ENCODE data around the gene ZFP36L1.

ZFP36L1 gene

DNA sequence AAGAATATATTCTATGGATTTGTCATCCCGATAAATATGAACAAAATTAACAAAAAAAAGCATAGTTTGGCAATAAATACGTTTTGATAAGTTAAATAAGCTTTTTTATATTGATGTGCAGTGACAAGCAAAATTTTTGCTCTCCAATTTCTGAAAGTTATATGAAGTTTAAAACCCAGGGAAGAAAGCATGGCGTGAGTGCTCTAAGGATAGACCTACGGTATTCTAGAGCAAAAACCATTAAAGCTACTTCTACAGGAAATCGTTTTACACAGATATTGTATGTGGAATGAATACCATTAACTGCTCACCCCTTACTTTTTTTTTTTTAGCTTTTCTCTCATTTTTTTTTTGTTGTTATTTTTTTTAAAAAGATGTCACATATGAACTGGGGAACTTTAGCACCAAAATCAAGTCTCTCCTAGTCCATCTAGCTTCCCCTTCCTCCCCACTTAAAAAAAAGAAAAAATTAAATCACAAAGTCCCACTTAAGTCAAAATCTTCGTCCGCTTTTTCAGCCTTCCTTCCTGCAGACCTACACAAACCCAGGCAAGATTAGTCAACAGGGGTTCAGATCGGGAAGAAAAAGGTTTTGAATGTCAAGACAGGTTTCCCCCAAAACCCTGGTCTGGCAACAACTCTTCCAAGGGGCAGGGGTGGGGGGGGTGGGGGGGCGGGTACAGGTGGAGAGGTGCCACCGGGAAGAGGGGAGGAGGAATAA is 4.4 kb downstream of the ZFP36L1 start:
- Histone ChIP-seq H3K9me3 (ENCODE audit: control insufficient read depth, low read length) (no peaks in the 10 kb centered on the region), H3K27ac (ENCODE audit: low read depth, low read length, severe bottlenecking) (no peak overlapping the region), H3K4me1 (ENCODE audit: control insufficient read depth, insufficient read depth, low read length, poor library complexity, severe bottlenecking) (peaks cover 30% of the 10 kb centered on the region), H3K36me3 (ENCODE audit: control insufficient read depth, insufficient read depth, low read length) (peaks cover 50% of the 10 kb centered on the region), H3K4me3 (ENCODE audit: extremely low read depth, insufficient read depth, low read length, poor library complexity, severe bottlenecking) (peak overlapping the region; percentile 99)
- WGBS, 2 experiments (ENCODE audit: insufficient coverage in 2 of 2): 85 to 88% methylated on average over 5 of the region's 10 CpGs

DNA sequence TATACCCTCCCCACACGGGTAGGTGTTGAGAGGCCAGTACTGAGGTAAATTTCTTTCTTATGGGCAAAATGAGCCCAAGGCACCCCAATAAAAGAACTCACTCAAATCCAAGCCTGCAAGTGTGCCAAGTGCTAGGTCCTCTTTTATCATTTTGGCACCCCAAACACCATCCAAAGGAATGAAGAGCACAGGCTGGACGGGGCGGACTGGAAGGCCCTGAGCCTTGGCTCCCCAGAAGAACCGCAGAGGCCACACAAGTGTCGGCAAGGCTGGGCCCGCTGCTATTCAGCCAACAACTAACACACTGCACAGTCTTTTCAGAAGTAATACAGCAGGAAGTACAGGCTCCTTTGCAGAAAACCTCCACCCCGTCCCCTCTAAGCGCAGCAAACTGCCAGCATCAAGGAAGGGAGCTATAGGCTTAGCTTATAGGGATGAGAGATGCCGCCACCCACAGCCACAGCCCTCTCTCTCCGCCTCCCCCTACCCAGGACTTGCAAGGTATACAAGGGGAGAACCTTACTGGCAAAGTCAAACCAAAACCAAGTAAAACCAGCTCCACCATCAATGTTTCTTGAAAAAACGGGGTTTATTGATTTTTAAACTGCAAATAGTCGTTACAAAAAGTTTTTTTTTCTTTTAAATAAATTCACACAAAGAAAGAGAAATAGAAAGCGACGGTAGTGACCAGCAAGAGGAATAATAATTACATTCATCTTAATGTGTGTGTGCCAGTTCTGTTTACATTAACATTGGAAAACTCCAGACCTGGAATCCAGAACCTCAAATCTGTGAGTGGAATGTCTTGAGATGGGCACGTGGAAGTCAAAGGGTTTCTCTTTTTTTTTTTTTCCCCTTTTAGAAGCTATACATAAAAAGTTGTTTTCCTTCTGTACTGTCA is 5.5 kb downstream of the ZFP36L1 start:
- peaks cover 30% of the 10 kb centered on the region for H3K4me1 ChIP-seq (ENCODE audit: control insufficient read depth, insufficient read depth, low read length, poor library complexity, severe bottlenecking)
- 78 to 98% methylated on average over 4 to 6 of the region's 15 CpGs for WGBS, 2 experiments (ENCODE audit: insufficient coverage in 2 of 2)
- H3K9me3 ChIP-seq (ENCODE audit: control insufficient read depth, low read length): no peaks in the 10 kb centered on the region
- H3K36me3 ChIP-seq (ENCODE audit: control insufficient read depth, insufficient read depth, low read length): peaks cover 50% of the 10 kb centered on the region
- H3K27ac ChIP-seq (ENCODE audit: low read depth, low read length, severe bottlenecking): peak overlapping the region; percentile 46
- no peak overlapping the region for H3K4me3 ChIP-seq (ENCODE audit: extremely low read depth, insufficient read depth, low read length, poor library complexity, severe bottlenecking)

DNA sequence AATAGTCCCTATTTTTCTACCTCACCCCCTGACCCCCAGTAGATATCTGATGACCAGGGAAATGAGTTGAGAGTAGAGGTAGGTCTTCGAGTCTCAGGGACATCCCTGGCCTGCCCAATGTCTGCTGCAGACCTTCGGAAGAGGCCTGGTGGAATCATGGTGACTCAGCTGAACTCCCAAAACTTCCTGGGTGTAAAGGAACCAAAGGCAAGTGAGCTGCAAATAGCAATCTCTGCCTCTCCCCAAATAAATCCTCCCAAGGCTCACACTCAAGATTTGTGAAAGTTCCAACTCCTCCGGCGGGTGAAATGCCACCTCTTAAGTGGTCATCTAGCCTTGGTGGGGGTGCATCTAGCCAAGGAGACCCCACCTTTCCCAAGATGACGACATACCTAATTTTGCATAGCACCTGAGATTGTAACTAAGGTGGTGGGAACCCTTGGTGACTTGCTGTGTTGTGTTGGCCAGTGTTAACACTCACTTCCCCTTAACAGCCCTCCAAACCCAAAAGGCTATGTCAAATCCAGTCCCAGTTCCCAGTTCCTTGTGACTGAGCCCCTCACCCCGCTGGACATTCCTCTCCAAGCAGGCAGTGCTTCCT is 6.3 kb downstream of the ZFP36L1 start:
- 81 to 83% methylated on average over 2 to 4 of the region's 6 CpGs for WGBS, 2 experiments (ENCODE audit: insufficient coverage in 2 of 2)
- H3K27ac ChIP-seq (ENCODE audit: low read depth, low read length, severe bottlenecking): peak overlapping the region; percentile 46
- peaks cover 48% of the 10 kb centered on the region for H3K36me3 ChIP-seq (ENCODE audit: control insufficient read depth, insufficient read depth, low read length)
- peaks cover 31% of the 10 kb centered on the region for H3K4me1 ChIP-seq (ENCODE audit: control insufficient read depth, insufficient read depth, low read length, poor library complexity, severe bottlenecking)
- H3K9me3 ChIP-seq (ENCODE audit: control insufficient read depth, low read length): no peaks in the 10 kb centered on the region
- no peak overlapping the region for H3K4me3 ChIP-seq (ENCODE audit: extremely low read depth, insufficient read depth, low read length, poor library complexity, severe bottlenecking)

DNA sequence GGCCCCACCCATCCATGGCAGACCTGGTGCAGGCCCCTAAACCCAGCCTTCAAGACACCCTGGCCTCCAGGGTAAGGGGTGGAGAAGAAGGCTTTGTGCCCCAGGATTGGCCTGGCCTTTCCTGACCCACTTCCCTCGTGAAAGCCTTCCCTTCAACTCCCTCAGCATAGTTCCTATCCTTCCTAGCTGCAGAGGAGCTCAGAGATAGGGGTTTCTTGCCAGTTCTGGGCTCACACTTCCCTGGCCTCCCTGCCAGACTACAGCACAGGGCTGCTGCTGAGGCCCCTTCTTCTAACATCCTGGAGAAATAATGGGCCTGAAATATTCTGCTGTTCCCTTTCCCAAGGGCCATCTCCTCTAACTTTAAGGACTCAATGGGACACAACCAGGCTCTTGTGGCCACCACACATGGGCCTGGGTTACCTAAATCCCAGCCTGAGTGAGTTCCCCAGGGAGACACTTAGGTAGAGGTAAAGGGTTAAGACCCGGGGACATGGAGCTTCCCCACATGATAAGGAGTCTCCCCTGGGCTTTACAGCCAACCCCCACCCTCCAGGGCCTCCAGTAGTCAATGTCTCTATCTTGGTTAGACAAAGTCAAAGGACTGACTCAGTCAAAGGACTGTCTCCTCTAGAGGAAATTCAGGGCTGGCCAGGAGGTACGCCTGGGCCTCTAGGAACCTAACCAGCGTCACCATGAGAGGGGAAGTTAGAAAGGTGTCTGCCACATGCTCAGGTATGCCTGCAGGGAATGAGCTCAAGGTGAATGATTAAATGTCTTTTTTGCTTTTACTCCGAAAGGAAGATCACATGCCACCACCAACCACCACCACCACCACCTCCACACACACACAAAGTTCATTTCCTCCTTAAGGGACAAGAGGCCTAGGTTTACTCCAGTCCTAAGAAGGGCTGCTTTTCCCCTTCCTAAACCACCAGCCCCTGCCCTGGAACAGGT is 7.1 kb downstream of the ZFP36L1 start:
- WGBS, 2 experiments (ENCODE audit: insufficient coverage in 2 of 2): 89 to 100% methylated on average over 3 to 4 of the region's 5 CpGs
- H3K36me3 ChIP-seq (ENCODE audit: control insufficient read depth, insufficient read depth, low read length): peaks cover 40% of the 10 kb centered on the region
- H3K4me1 ChIP-seq (ENCODE audit: control insufficient read depth, insufficient read depth, low read length, poor library complexity, severe bottlenecking): peaks cover 39% of the 10 kb centered on the region
- no peaks in the 10 kb centered on the region for H3K9me3 ChIP-seq (ENCODE audit: control insufficient read depth, low read length)
- peak overlapping the region; percentile 46 for H3K27ac ChIP-seq (ENCODE audit: low read depth, low read length, severe bottlenecking)
- H3K4me3 ChIP-seq (ENCODE audit: extremely low read depth, insufficient read depth, low read length, poor library complexity, severe bottlenecking): no peak overlapping the region

DNA sequence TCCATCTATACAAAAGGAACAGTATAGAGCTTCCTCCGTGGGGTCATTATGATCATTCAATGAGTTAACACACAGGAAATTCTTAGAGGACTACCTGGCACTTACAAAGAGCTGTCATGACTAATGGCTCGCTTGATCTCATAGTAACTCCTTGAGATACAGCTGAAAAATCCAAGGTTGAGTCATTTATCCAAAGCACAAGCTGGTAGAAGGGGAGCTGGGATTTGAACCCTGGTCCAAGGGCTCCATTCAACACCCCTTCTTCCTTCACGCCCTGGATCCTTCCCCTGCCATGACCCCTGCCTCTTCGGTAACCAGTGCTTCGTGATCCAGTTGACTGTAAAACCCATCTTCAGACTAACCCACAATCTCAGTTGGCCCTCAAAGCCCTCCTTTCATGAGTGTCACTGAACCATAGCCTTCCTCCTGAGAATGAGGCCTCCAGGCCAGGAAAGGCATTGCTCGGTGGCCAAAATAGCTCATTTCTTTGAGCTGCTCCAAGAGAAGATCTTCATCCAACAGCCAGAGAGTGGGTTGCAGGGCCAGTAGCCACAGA is 7.8 kb downstream of the ZFP36L1 start:
- no peaks in the 10 kb centered on the region for H3K9me3 ChIP-seq (ENCODE audit: control insufficient read depth, low read length)
- H3K4me1 ChIP-seq (ENCODE audit: control insufficient read depth, insufficient read depth, low read length, poor library complexity, severe bottlenecking): peaks cover 45% of the 10 kb centered on the region
- H3K36me3 ChIP-seq (ENCODE audit: control insufficient read depth, insufficient read depth, low read length): peaks cover 32% of the 10 kb centered on the region
- WGBS, 2 experiments (ENCODE audit: insufficient coverage in 2 of 2): 97 to 98% methylated on average over 4 to 6 of the region's 6 CpGs
- no peak overlapping the region for H3K4me3 ChIP-seq (ENCODE audit: extremely low read depth, insufficient read depth, low read length, poor library complexity, severe bottlenecking)
- no peak overlapping the region for H3K27ac ChIP-seq (ENCODE audit: low read depth, low read length, severe bottlenecking)

DNA sequence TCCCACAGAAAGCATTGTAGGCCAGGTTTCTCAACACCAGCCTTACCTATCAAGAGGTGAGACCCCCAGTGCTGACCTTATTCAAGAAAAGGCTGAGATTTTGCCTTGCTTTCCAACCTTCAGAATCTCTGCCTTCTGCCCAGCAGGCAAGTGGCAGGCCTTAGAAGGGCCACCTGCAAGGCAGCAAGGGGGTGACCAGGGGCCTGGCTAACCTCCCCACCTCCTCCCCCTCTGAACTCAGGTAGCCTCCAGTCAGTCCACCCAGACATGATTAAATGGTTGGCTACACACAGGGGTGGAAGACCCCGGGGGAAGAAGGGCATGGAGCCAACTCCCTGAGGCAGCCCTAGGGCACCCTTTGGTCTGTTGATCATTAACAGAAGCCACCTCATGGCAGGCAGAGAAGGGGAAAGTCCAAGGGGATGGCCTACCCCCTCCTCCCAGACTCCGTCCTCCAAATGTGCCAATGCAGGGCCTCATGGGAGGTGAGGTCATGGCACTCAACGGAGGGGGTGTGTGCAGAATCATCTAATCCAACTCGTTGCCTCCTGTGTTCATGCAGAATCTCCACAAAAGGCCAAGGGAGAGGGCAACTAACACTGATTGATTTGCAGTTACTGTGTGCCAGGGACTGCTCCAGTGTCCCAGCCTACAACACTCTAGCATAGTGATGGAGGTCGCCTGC is 8.5 kb downstream of the ZFP36L1 start:
- H3K9me3 ChIP-seq (ENCODE audit: control insufficient read depth, low read length): no peaks in the 10 kb centered on the region
- peaks cover 45% of the 10 kb centered on the region for H3K4me1 ChIP-seq (ENCODE audit: control insufficient read depth, insufficient read depth, low read length, poor library complexity, severe bottlenecking)
- H3K36me3 ChIP-seq (ENCODE audit: control insufficient read depth, insufficient read depth, low read length): peaks cover 25% of the 10 kb centered on the region
- WGBS, 2 experiments (ENCODE audit: insufficient coverage in 2 of 2): 89 to 100% methylated on average over 4 to 5 of the region's 5 CpGs
- no peak overlapping the region for H3K4me3 ChIP-seq (ENCODE audit: extremely low read depth, insufficient read depth, low read length, poor library complexity, severe bottlenecking)
- H3K27ac ChIP-seq (ENCODE audit: low read depth, low read length, severe bottlenecking): no peak overlapping the region

DNA sequence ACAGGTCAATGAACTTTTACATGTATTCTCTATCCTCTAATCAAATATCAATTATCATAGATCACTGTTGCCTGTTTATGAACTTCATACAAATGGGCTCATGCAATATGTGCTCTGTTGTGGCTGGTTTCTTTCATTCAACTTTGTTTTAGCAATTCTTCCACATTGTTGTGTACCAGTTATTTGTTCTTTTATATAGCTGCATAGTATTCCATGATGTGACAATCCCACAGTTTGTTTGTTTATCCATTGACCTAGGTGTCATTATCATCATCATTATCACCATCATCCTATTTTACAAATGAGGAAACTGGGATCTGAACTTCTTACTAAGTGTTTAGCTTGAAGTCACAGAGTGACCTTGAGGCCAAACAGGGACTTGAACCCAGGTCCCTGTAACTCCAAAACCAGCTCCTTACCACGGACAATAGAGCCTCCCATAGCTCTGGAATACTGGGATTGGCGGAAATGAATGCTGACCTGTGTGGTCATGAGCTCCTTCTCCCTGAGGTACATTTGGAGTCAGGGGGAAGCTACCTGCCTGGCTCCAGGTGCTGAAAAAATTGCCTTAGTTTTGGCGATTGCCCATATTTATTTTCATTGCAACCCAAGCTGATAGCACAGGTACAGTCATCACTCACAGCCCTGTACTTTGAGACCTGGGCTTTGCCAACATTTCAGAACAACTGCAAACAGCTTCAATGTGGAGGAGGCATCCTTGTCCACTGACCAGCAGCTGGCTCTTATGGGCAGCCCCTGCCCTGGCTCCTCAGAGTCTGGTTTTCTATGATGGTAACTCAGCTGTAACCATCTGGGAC is 9.2 kb downstream of the ZFP36L1 start:
- H3K4me3 ChIP-seq (ENCODE audit: extremely low read depth, insufficient read depth, low read length, poor library complexity, severe bottlenecking): no peak overlapping the region
- WGBS, 2 experiments (ENCODE audit: insufficient coverage in 2 of 2): 95 to 97% methylated on average over 3 of the region's 3 CpGs
- no peaks in the 10 kb centered on the region for H3K9me3 ChIP-seq (ENCODE audit: control insufficient read depth, low read length)
- no peak overlapping the region for H3K27ac ChIP-seq (ENCODE audit: low read depth, low read length, severe bottlenecking)
- peaks cover 19% of the 10 kb centered on the region for H3K36me3 ChIP-seq (ENCODE audit: control insufficient read depth, insufficient read depth, low read length)
- H3K4me1 ChIP-seq (ENCODE audit: control insufficient read depth, insufficient read depth, low read length, poor library complexity, severe bottlenecking): peaks cover 39% of the 10 kb centered on the region

DNA sequence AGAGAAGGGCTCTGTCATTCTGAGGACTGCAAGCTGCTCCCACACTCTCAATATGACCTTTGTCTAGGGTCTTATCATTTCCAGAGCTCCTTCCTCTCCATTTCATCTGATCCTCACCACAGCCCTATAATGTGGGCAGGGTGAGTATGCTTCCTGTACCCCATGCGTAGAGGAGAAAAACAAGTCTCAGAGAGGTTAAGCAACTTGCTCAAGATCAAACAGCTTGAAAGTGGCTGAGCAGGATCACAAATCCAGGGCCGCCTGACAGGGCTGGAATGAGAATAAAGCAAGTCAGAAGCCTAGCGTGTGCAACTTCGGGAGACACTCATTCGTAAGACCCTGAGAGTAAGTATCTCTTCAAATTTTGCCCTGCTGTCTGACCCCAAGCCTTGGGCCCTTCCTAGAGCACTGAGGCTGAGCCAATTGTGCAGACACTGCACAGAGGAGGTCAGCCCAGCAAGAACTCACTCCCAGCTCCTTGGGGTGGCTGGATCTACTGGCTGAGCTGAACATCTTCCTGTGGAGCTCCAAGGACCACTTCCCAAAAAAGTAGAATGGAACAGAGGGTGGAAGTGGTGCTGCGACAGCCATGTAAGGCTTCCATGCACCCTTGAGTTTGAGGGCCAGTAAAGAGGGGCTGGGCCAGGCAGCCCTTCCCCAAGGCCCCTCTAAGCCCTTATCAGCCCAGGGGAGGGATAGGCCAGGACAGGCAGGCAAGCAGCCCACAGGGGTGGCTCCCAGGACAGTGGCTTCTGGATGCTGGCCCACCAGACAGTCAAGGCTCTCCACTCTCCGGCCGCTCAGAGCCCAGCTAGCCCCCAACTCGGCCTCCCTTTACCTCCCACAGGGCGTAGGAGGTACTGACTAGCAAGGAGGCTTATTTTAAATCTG is 10.5 kb downstream of the ZFP36L1 start:
- no peak overlapping the region for H3K4me3 ChIP-seq (ENCODE audit: extremely low read depth, insufficient read depth, low read length, poor library complexity, severe bottlenecking)
- 93 to 96% methylated on average over 6 to 10 of the region's 10 CpGs for WGBS, 2 experiments (ENCODE audit: insufficient coverage in 2 of 2)
- peaks cover 37% of the 10 kb centered on the region for H3K4me1 ChIP-seq (ENCODE audit: control insufficient read depth, insufficient read depth, low read length, poor library complexity, severe bottlenecking)
- H3K9me3 ChIP-seq (ENCODE audit: control insufficient read depth, low read length): no peaks in the 10 kb centered on the region
- peaks cover 8% of the 10 kb centered on the region for H3K36me3 ChIP-seq (ENCODE audit: control insufficient read depth, insufficient read depth, low read length)
- H3K27ac ChIP-seq (ENCODE audit: low read depth, low read length, severe bottlenecking): no peak overlapping the region

Measured in mesodermal cell (in vitro differentiated cells).